Measurements from ENCODE around the gene ADARB2. TPM values are rescaled to one million over a fixed set of nuclear protein-coding genes. Genes with fewer than 3 reads are reported as not detected.
"Not testable (repeated sequence)": the region's sequence is repeated elsewhere in the genome, so short reads cannot be mapped to it uniquely, and the experiment has no call there.

The ADARB2 gene
- total RNA-seq, 1 donor from 2014 or later = not detected

- not testable (repeated sequence) for DNase-seq (ENCODE audit: low read depth, low spot score)
Measured at GRCh38 chr10:1617376-1618317, 119.7 kb downstream of the ADARB2 start.

GRCh38 chr10:1616701-1617100, 120.6 kb downstream of the ADARB2 start:
- DNase-seq (ENCODE audit: low read depth, low spot score) = not testable (repeated sequence)

DNA sequence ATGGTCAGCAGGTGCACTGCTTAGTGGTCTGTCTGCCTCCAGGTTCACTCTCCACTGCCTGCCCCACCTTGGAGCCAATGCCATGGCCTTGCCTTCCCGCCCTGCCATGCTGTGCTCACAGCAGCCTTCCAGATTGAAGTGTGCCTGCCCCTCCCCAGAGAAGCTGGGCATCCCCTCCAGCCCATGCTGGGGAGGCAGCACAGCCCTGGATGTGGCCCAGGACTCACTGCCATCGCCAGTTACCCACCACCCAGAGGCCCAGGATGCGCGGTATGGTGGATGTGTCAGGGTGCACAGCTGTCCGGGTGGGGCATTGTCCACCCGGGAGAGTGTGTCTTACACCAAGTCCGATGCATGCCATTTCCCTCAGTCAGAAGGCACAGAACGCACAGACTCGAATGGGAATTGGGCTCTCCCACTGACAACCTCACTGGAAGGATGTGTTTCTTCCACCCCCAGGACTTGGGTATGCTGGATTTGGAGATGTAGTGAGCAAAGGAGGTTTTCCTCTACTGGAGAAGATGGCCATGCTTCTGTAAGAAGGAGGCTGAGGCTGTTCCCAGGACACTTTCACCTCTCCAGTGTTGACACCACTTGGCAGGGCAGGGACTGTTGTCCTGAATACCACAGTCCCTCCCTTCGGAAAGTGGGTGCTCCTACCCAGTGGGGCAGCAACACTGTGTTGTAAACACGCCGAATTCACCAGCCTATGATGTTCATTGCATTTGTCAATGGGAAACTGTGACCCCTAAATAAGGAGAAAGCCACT, 122.0 kb downstream of the ADARB2 start:
- DNase-seq (ENCODE audit: low read depth, low spot score) = no peak

GRCh38 chr10:1613511-1613910, 123.8 kb downstream of the ADARB2 start:
- DNase-seq (ENCODE audit: low read depth, low spot score) = no peak

DNA sequence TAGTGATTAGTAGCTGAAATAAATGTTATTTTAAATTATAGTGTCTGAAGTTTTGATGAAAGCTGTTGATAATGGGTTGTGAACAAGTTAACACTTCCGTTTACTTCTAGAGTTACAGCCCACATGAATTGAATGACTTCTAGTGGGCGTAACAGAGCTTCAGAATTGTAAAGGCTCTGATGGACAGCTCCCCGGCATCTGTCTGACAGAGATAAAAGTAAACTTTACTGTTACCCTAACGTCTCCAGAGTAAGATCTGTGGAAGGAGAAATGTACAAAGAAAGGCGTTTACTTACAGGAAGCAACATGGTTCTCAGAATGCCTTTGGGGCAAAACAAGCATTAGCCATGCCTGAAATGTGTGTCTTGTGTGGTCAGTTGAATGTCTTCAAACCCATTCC, 124.4 kb downstream of the ADARB2 start:
- DNase-seq (ENCODE audit: low read depth, low spot score) = no peak

GRCh38 chr10:1611936-1612550, 125.3 kb downstream of the ADARB2 start:
- DNase-seq (ENCODE audit: low read depth, low spot score) = no peak

DNA sequence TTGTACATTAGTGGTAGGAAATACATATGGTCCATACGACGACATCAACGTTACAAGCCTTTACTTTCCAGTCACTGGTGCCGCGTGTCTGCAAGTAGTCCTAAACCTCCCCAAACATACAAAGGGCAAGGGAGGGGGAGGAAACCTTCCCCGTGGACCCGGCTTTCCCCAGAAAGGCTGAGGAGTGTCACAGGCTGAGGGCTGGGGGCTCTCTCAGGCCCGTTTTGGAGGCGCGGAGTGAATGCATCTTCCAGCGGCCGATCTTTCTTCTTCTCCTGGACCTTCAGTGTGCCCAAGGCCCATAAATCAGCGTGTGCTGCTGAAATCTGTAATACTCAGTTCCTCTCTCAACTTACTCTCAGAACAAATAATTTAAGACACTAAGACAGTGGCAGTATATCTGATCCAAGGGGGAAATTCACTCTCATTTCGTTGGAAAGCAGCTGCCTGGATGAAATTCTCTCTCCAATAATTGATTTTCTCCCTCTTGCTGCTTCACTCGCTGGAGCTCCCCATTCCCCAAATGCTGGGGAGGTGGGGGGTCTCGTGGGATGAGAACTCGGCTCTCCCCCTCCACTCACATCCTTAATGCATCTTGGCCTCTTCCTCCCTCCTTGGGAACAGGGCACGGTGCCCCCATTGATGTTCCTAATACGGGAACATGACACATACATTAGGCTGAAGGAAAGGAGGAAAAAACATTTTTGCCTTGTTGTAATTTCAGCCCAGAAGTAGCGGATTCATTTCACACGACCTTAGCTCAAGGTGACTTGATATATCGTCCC, 126.1 kb downstream of the ADARB2 start:
- DNase-seq (ENCODE audit: low read depth, low spot score) = no peak

DNA sequence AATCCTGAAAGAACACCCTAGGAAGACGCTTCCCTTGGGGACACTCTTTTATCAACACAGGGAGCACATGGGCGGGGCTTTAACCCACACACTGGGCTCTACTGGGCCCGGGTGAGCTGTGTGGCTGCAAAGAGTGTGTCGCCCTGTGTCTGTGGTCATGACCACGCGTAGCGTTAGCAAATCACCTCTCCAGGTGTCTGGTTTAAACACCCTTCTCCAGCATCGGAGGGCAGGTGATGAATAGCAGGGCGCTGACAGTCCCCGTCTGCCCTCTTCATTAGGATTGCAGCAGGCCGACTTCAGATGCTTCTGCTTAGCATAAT, 127.7 kb downstream of the ADARB2 start:
- DNase-seq (ENCODE audit: low read depth, low spot score) = no peak

DNA sequence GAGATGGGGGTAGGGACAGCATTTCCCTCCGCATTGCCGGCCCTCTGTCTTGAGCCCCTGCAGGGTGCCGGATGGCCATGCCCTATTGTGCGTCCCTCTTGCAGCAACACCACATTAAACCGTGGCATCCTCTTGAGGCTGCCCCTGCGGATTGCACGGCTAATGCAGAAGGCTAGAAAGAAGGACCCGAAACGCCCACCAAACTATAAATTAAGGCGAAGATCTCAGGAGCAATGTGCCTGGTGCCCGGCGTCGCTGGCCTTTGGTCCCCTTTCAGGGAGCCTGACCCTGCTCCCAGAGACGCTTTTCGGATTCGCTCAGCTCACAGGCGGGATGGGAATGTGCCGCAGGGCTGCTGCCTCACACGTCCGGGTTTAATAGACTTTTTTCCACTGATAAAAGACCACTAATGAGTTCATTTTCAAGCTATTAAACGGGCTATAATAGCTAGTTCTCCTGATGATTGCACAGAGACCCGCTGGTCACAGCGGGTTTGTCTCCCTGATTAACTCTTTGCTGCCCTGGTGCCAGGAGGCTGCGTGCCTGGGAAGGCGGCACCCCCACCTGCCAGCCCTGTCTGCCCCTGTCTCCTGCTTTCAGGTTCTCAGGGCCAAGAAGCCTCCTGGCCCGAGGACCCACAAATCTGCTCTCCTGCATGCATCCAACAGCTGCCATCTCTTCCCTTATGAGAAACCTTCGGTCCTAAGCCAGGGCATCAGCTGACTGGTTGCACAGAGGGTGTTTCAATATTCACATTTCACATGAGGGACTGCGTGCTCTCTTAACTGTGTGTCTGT, 128.3 kb downstream of the ADARB2 start:
- no peak for DNase-seq (ENCODE audit: low read depth, low spot score)

- DNase-seq (ENCODE audit: low read depth, low spot score) = no peak
Measured at GRCh38 chr10:1608408-1608807, 128.9 kb downstream of the ADARB2 start.

DNA sequence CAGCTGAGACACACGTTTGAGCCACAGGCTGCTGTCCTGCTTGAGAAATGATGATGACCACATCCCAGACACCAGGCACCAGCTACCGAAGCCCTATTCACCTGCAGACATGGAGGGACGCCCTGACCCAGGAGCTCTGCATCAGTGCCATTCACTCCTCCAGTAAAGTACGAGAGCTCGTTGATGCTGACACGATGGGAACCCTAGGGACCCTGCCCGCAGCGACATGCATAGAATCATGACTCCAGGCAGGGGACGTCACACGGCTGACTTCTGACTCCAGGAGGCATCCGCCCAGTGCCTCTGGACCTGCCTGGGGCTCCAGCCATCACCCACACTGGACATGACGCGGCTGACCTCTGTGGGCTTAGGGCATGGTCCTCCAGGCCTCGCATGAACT, 129.9 kb downstream of the ADARB2 start:
- no peak for DNase-seq (ENCODE audit: low read depth, low spot score)

DNA sequence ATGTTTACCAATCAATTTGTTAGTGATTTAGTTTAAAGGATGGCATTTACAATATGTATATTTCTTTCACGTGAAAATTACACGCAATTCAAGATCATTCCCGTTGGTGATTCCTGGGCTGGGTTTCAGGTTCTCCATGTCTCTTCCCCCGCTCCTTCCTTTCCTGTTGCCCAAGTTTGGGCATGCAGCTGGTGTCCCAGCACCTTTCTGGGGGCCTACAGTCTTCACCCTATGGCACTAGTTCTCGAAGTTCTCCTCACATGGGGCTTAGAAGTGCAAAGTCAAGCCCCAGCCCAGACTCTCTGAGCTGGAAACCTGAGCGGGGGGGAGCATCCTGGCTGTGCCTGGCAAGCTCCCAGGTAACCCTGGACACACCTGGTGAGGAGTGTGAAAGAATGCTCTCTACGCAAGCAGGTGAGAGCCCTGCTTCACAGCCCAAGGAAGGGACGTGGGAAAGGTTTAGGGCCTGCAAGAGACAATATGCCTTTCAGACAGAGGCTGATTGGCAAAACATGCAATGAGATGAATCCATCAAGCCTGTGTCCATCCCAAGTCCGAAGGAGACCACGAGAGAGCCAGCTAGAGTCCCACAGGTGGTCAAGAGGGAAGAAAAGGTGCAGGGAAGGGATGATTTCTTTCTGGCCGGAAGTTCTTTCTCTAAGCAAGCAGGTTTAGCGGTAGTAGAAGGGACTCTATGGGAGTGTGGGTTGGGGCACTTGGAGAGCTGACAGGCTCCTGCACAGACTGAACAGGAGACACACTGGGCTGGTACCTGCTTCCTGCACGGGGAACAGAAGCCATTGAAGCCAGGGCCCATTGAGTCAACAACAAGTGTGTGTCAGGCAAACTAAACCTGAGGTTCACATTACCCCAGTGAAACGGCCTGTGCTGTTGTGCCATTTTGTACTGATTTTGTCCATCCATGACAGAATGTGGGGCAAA, 131.1 kb downstream of the ADARB2 start:
- DNase-seq (ENCODE audit: low read depth, low spot score) = no peak

- no peak for DNase-seq (ENCODE audit: low read depth, low spot score)
Measured at GRCh38 chr10:1605121-1605520, 132.2 kb downstream of the ADARB2 start.

DNA sequence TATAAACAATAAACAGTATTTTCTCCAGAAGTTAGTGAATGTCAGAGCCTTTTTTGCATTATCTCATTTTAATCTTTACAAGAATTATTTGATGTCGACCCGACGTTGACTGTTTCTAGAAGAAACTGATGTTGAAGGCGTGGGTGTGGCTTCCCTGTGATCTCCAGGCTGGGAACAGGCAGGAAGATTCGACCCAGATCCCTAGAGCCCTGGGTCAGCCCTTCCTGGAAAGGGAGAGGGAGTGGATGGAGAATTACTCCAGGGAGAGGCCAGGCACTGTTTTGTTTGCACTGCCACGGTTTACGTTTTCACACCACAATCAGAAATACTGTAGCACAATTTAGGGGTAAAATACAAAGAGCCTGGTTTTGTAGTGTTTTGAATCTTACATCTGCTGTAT, 133.1 kb downstream of the ADARB2 start:
- DNase-seq (ENCODE audit: low read depth, low spot score) = no peak

DNA sequence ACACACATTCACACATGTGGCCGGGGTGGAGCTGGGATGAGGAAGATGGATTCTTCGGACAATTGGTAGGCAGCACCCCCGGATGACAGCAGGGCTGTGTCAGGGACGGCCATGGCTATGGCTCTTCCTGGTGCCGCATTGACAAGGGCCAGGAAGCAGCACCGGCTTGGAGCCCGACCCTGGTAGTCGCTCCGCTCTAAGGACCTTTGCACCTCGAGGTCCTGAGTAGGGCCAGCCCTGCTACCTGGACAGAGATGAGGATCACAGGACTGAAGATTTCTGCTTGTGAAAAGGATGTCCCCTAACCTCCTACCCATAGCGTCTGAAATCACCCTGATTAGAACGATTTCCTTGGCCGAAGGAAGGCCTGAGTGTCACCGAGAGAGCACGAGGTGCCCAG, 134.1 kb downstream of the ADARB2 start:
- no peak for DNase-seq (ENCODE audit: low read depth, low spot score)

DNA sequence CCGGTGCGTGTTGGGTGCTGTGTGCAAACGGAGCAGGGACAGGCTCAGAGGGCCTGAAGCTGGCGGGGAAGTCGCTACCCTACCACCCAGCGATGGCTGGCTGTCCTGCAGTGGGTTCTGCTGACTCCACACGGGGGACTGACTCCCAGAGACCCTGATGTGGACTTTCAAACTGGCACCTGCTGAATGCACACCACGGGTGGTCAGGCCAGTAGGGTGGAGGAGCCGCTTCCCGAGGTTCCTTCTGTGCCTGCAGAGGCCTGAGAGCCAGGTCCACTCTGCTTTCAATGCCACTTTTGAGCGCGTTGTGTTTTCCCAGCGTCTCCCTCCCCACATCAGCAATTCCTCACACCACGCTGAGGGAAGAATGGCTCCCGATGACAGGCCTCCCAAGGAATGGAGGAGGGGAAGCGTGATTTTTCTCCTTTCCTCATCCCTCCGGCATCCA, 135.3 kb downstream of the ADARB2 start:
- DNase-seq (ENCODE audit: low read depth, low spot score) = no peak

- no peak for DNase-seq (ENCODE audit: low read depth, low spot score)
Measured at GRCh38 chr10:1601406-1601805, 135.9 kb downstream of the ADARB2 start.

- no peak for DNase-seq (ENCODE audit: low read depth, low spot score)
Measured at GRCh38 chr10:1600861-1601260, 136.5 kb downstream of the ADARB2 start.

DNA sequence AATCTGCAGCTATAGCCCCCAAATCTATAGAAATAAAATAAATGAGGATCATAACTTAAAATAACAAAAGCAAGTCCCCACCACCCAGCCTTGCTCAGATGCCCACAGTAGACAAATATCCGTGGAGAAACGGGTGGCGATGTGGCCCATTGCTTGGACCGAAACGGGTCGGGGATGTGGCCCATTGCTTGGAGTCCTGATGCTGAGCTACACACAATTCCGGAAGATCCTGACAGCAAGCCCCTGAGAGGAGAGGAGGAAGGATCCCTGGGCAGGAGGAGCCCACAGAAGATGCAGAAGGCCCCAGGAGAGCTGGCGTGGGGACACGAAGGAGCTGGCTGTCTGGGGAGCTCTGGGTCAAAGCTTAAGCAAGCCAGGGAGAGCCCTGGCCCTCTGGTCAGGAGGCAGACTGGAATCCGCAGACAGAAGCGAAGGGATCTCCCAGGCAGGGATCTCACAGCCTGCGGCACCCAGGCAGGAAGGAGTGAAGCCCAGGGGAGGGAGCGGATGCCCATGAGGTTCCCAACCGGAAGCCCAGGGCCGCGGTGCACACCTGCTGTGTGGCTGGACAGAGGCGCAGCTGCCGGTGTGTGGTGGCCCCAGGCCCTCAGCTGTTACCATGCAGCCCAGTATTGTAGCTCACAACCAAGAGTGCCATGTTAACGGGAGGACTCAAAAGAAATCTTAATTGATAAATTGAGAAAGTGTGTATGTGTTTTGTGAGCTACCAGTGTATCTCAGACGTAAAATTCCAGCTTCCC, 138.8 kb downstream of the ADARB2 start:
- DNase-seq (ENCODE audit: low read depth, low spot score) = no peak
